Pancreas (tissue), 10 donors: ENCODE data around the gene SH3BP4. TPM values are rescaled to one million over a fixed set of nuclear protein-coding genes. Genes with fewer than 3 reads are reported as not detected.
A peak's percentile ranks its signal among the peaks of the same experiment; 100 is the strongest.

ENCODE experiments used
- ATAC-seq, 4 donors: fragments of 200-7000 bp; cut with Tn5 transposase; one replicate each; pipeline versions ENCODE4 v1.8.0 to v1.9.1; 2020; ENCODE audit warnings: mild to moderate bottlenecking in 4 of 4, moderate library complexity in 4 of 4
- DNase-seq, 6 donors: peaks; one replicate each; pipeline ENCODE4 v3.0.0-alpha.2; 2020
- FAIRE-seq: peaks from 2 replicates; lab custom pipeline; 2012; peaks lifted over from hg19 to GRCh38; lab: Jason Lieb, UNC
- H3K27ac ChIP-seq, 4 donors: fragments of 200-600 bp; sonication (generic); 1 replicate in 3 of 4; 2 replicates in 1 of 4; pipeline versions ENCODE4 v1.5.0 to v1.8.0; 2020
- H3K27me3 ChIP-seq, 4 donors: fragments of 200-600 bp; one replicate each; pipeline ENCODE4 v1.8.0; 2021
- H3K36me3 ChIP-seq, 3 donors: fragments of 200-600 bp; sonication (generic) in 1 of 3; one replicate each; pipeline versions ENCODE4 v1.5.0 to v1.8.0; 2020 to 2021
- H3K4me1 ChIP-seq, 3 donors: fragments of 200-600 bp; one replicate each; pipeline ENCODE4 v1.8.0; 2021
- H3K4me3 ChIP-seq, 4 donors: fragments of 200-600 bp; sonication (generic) in 2 of 4; one replicate each; pipeline versions ENCODE4 v1.5.0 to v1.8.0; 2020 to 2021
- H3K9me3 ChIP-seq, 4 donors: fragments of 200-600 bp; one replicate each; pipeline ENCODE4 v1.8.0; 2021
- CTCF ChIP-seq, 4 donors: fragments of 200-600 bp; sonication (generic) in 3 of 4; IDR thresholded peaks; one replicate each; pipeline versions ENCODE4 v1.5.0 to v1.8.0; 2021; ENCODE audit warnings: antibody characterized with exemption in 4 of 4
- WGBS, 2 donors: extraction: QIAGEN DNeasy Blood & Tissue Kit; methylation state at CpG; one replicate each; pipeline ENCODE4 v1.1.7; 2013; 5-methylcytosine and 5-hydroxymethylcytosine counted together
- intact Hi-C, 3 donors: fragments of 100-400 bp; cut with DNase I; formaldehyde crosslinking; loops; one replicate each; pipeline versions ENCODE4 v1.11.1 to v1.14.2; 2022
- polyA plus RNA-seq, 2 donors: library from polyadenylated mRNA; stranded (reverse); fragments of 200-250 nt; gene quantifications; one replicate each; pipeline ENCODE4 v1.2.3, GENCODE V29; 2013
- total RNA-seq, 6 donors: library from RNA; stranded (reverse); fragmentation: NEBNext Ultra II Directional in 4 of 6; extraction: Animal tissue kit (Norgen Biotek cat#: 25700) in 4 of 6; gene quantifications; one replicate each; pipeline versions ENCODE4 v1.2.1 to v1.2.4, GENCODE V29; 2021 to 2023
- donor health status: healthy with polysubstance abuse.
- donor health status: DM: no; HTN: no; CAD: no; lungs with moderate emphysema.
- donor health status: DM: no; HTN: no; CAD: no.
- donor health status: control.
- donor health status: control.
- donor health status: Bipolar disorder and iron deficiency.
- donor health status: DM: yes; HTN: yes; CAD: no.
- donor health status: DM: no; HTN: no; CAD: no.
- donor health status: DM: no; HTN: no; CAD: no.
- donor health status: DM: yes; HTN: yes; CAD: no.

SH3BP4 gene, protein sequence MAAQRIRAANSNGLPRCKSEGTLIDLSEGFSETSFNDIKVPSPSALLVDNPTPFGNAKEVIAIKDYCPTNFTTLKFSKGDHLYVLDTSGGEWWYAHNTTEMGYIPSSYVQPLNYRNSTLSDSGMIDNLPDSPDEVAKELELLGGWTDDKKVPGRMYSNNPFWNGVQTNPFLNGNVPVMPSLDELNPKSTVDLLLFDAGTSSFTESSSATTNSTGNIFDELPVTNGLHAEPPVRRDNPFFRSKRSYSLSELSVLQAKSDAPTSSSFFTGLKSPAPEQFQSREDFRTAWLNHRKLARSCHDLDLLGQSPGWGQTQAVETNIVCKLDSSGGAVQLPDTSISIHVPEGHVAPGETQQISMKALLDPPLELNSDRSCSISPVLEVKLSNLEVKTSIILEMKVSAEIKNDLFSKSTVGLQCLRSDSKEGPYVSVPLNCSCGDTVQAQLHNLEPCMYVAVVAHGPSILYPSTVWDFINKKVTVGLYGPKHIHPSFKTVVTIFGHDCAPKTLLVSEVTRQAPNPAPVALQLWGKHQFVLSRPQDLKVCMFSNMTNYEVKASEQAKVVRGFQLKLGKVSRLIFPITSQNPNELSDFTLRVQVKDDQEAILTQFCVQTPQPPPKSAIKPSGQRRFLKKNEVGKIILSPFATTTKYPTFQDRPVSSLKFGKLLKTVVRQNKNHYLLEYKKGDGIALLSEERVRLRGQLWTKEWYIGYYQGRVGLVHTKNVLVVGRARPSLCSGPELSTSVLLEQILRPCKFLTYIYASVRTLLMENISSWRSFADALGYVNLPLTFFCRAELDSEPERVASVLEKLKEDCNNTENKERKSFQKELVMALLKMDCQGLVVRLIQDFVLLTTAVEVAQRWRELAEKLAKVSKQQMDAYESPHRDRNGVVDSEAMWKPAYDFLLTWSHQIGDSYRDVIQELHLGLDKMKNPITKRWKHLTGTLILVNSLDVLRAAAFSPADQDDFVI
- total RNA-seq (10 to 100 TPM; 61.6 to 99.7 (median 64.0) TPM), polyA plus RNA-seq (10 to 100 TPM; 20.5 to 22.1 TPM)

DNA sequence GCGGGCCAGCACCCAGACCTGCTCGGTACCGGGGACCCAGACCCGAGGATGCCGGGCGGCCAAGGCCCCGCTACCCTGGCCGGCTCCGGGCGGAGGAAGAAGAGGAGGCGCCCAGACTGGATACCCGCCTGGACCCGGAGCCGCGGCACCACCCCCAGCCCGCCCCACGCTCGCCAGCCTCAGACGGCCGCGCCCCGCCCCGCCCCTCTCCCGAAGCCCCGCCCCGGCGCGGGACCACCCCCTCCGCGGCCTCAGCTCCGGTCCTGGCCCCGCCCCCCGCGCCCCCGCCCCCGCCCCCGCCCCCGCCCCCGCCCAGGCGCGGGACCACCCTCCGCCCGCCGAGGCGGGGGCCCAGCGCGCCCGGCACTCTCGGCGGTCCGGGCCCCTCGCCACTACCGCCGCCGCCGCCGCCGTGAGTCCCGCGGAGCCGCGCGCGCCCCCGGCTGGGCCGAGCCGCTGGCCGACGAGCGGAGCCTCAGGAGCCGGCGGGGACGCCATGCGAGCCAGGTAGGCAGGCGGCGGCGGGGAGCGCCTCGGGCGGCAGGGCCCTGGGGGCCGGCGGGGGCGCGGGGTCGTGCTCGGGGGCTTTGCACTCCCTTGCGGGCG is at the start of gene SH3BP4:
TSS of gene SH3BP4 (plus strand) at position 354 of the 606 bp plus-strand sequence. CDS start 82,986 bp downstream, outside the sequence.
- no peaks in the 10 kb centered on the region for H3K36me3 ChIP-seq
- peaks cover 7 to 13% (median 12%) of the 10 kb centered on the region in 3 donors for H3K4me1 ChIP-seq
- no peak for TF ChIP-seq CTCF (IDR thresholded peaks at IDR 0.05)
- H3K4me3 ChIP-seq: peak within 1 kb of the TSS; percentile 70 to 96 (median 83)
- H3K9me3 ChIP-seq: no peaks in the 10 kb centered on the region
- intact Hi-C loops: loop anchor here in 1 of 3 donors (5.0 to 10.0 kb wide), 2 partner anchors 41 to 93 kb away; no protein-coding TSS in a partner anchor
- 0% methylated on average over 9 to 88 of the region's 88 CpGs for WGBS, 2 donors
- ATAC-seq (peak; percentile 70 to 84 (median 80)), DNase-seq (peak; percentile 85 to 96 (median 90)), FAIRE-seq (no peak)
- peak within 1 kb of the TSS; percentile 77 to 90 (median 88) for H3K27ac ChIP-seq
- H3K27me3 ChIP-seq: no peaks in the 10 kb centered on the region

DNA sequence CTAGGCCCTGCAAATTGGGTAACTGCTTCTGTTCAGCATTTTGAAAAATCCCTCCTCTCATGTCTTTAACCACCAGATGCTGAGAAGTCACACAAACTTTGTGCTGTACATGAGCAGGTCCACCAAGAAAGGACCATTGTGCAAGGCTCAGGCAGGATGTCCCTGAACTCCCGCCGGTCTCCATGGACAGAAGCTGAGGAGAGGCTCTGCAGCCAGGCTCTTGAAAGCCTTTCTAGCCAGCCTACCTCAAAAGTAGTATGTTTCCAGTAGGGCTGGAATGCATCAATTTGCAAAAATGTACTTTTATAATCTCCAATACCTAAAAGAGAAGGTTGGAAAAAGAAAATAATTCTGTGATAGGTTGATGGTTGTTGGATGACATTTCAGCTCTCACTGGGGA is 47.0 kb upstream of the SH3BP4 start:
- ATAC-seq (no peak), DNase-seq (no peak), FAIRE-seq (no peak)
- H3K4me3 ChIP-seq: no peak overlapping the region
- intact Hi-C loops: no loop called here
- no peaks in the 10 kb centered on the region for H3K36me3 ChIP-seq
- H3K27ac ChIP-seq: no peak overlapping the region
- H3K9me3 ChIP-seq: no peaks in the 10 kb centered on the region
- no peak for TF ChIP-seq CTCF (IDR thresholded peaks at IDR 0.05)
- WGBS, 2 donors: 91 to 95% methylated on average over 2 of the region's 2 CpGs
- no peaks in the 10 kb centered on the region for H3K4me1 ChIP-seq
- no peaks in the 10 kb centered on the region for H3K27me3 ChIP-seq

- H3K36me3 ChIP-seq: no peaks in the 10 kb centered on the region
- no peak for FAIRE-seq
- H3K4me1 ChIP-seq: no peaks in the 10 kb centered on the region
- DNase-seq: no peak
- WGBS, 2 donors: 77 to 82% methylated on average over 12 of the region's 12 CpGs
- no peak overlapping the region for H3K27ac ChIP-seq
- intact Hi-C loops: no loop called here
- no peaks in the 10 kb centered on the region for H3K27me3 ChIP-seq
- no peaks in the 10 kb centered on the region for H3K9me3 ChIP-seq
- no peak for TF ChIP-seq CTCF (IDR thresholded peaks at IDR 0.05)
- ATAC-seq: no peak
- H3K4me3 ChIP-seq: no peak overlapping the region
These were observed 46.1 kb upstream of the SH3BP4 start for GRCh38 chr2:234905547-234906265.

DNA sequence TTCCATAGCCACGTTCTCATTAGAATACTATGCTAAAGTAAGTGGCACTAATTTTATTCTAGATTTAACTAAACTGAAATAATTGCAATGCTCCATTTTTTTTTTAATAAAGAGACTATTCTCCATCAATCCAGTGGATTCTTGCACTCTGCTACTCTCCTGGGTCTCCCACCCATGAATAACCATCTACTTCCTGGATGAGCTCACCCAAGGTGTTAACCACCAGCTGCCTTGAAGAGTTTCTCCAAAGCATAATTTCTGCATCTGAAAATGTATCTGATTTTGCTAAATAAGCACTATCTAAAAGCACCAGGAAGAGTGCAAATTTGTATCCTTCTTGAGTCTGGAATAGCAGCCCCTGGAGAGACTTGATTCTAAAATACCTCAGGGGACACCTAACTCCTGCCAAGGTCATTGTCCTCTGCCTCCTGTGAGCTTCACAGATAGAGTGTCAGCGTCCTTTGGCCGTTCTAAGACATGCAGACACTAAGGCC is 41.6 kb upstream of the SH3BP4 start:
- no peaks in the 10 kb centered on the region for H3K4me1 ChIP-seq
- H3K27ac ChIP-seq: no peak overlapping the region
- H3K36me3 ChIP-seq: no peaks in the 10 kb centered on the region
- no peak overlapping the region for H3K4me3 ChIP-seq
- intact Hi-C loops: no loop called here
- DNase-seq: no peak
- ATAC-seq: no peak
- TF ChIP-seq CTCF (IDR thresholded peaks at IDR 0.05): no peak
- 74 to 81% methylated on average over 3 of the region's 3 CpGs for WGBS, 2 donors
- no peak for FAIRE-seq
- no peaks in the 10 kb centered on the region for H3K9me3 ChIP-seq
- no peaks in the 10 kb centered on the region for H3K27me3 ChIP-seq
